ENCODE results near the gene ZNF655. TPM values are rescaled to one million over a fixed set of nuclear protein-coding genes. Genes with fewer than 3 reads are reported as not detected.
A peak's percentile ranks its signal among the peaks of the same experiment; 100 is the strongest.

Gene ZNF655
- total RNA-seq, 2 experiments from 2014 or later, result 57.5 to 58.9 TPM

DNA sequence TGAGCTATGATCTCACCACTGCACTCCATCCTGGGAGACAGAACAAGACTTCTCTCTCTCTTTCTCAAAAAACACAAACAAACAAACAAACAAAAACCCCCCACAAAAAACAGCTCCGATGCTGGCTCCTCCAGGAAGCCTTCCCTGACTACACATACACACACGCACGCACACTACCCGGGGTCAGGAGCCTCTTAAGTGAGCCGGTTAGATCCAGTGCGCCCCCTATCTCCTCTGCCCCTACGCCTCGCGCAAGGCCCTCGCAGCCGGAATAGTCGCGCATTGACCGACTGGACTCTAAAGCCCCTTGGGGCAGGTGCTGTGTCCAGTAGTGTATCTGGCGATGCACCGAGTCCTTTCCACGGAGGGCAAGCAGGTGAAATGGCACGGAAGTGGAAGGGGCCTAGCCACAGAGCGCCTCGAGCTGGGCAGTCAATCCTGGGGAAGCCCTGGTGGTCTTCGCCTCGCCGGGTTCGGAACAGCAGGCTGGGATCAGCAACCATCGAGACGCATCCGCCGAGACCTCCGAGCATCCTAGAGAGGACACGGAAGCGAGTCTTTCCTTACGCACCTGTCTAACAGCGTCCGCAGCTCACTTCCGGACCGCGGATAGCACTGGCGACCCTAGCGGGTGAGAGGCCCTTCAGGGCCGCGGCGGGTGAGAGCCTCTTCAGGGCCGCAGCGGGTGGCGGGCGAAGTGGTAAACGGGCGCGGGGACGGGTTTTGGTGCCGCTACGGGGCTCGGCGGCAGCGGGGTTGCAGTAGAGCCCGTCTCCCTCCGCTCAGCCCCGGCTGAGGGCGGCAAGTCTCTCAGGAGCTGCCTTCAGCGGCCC is 58.1 kb downstream of the ZNF655 start, which contains the start of gene ZSCAN25:
TSS of gene ZSCAN25 (plus strand) at position 588 of the 833 bp plus-strand sequence. CDS start 2,661 bp downstream, outside the sequence.
- H3K27ac Mint-ChIP-seq, result peak within 1 kb of the TSS; percentile 95
- peaks cover 42% of the 10 kb centered on the region for H3K36me3 Mint-ChIP-seq
- H3K4me1 Mint-ChIP-seq, result peaks cover 51% of the 10 kb centered on the region
- no peaks in the 10 kb centered on the region for H3K27me3 Mint-ChIP-seq
- DNase-seq, result peak; percentile 89
- no peaks in the 10 kb centered on the region for H3K9me3 Mint-ChIP-seq
- peak within 1 kb of the TSS; percentile 92 for H3K4me3 Mint-ChIP-seq

DNA sequence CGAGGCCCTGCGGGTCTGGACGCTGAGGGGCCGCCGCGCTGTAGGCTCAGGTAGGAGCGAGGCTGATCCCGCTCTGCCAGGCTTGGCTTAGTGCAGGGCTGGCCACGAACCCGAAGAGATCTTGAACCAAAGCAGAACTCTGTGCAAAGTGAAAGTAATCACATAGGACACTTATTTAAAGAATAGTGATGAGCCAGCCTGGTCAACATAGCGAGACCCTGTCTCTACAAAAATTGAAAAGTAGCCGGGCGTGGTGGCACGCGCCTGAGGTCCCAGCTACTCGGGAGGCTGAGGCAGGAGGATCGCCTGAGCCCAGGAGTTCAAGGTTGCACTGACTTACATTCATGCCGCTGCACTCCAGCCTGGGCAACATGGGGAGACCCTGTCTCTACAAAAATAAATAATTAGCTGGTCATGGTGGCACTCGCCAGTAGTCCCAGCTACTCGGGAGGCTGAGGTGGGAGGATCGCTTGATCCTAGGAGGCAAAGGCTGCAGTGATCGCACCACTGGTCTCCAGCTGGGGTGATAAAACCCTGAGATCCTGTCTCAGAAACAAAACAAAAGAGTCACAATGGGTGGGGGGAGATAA is 58.8 kb downstream of the ZNF655 start:
- no peaks in the 10 kb centered on the region for H3K27me3 Mint-ChIP-seq
- peaks cover 48% of the 10 kb centered on the region for H3K36me3 Mint-ChIP-seq
- H3K9me3 Mint-ChIP-seq, result no peaks in the 10 kb centered on the region
- peak overlapping the region; percentile 92 for H3K4me3 Mint-ChIP-seq
- H3K27ac Mint-ChIP-seq, result peak overlapping the region; percentile 95
- no peak for DNase-seq
- H3K4me1 Mint-ChIP-seq, result peaks cover 57% of the 10 kb centered on the region

- H3K36me3 Mint-ChIP-seq, result peaks cover 62% of the 10 kb centered on the region
- no peaks in the 10 kb centered on the region for H3K27me3 Mint-ChIP-seq
- DNase-seq, result no peak
- H3K27ac Mint-ChIP-seq, result peak overlapping the region; percentile 95
- H3K4me1 Mint-ChIP-seq, result peaks cover 71% of the 10 kb centered on the region
- no peaks in the 10 kb centered on the region for H3K9me3 Mint-ChIP-seq
- H3K4me3 Mint-ChIP-seq, result peak overlapping the region; percentile 92
Measured at GRCh38 chr7:99618726-99619125, 60.3 kb downstream of the ZNF655 start.

GRCh38 chr7:99619571-99620130 is 61.2 kb downstream of the ZNF655 start:
- Mint-ChIP-seq H3K4me1 (peaks cover 80% of the 10 kb centered on the region), H3K4me3 (no peak overlapping the region), H3K27ac (peak overlapping the region; percentile 21), H3K36me3 (peaks cover 72% of the 10 kb centered on the region), H3K27me3 (peaks cover 3% of the 10 kb centered on the region), H3K9me3 (no peaks in the 10 kb centered on the region)
- no peak for DNase-seq

GRCh38 chr7:99621271-99621670 is 62.8 kb downstream of the ZNF655 start:
- Mint-ChIP-seq H3K27ac (peak overlapping the region; percentile 99), H3K4me3 (no peak overlapping the region), H3K9me3 (no peaks in the 10 kb centered on the region), H3K27me3 (peaks cover 3% of the 10 kb centered on the region), H3K36me3 (peaks cover 88% of the 10 kb centered on the region), H3K4me1 (peaks cover 85% of the 10 kb centered on the region)
- DNase-seq, result no peak

DNA sequence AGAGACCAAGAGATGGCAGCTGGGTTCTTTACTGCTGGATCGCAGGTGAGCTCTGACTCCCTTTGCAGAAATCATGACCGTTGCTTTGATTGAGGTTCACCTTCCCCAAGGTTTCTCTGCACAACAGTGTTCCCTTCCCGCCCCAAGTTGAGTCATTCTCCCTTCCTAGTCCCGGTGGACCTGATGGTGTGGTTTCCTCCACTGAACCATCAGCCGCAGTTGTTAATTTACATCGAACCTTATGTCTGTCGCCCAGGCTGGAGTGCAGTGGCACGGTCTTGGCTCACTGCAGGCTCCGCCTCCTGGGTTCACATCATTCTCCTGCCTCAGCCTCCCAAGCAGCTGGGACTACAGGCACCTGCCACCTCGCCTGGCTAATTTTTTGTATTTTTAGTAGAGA is 64.2 kb downstream of the ZNF655 start:
- peaks cover 89% of the 10 kb centered on the region for H3K36me3 Mint-ChIP-seq
- no peak for DNase-seq
- peak overlapping the region; percentile 88 for H3K4me3 Mint-ChIP-seq
- H3K4me1 Mint-ChIP-seq, result peaks cover 90% of the 10 kb centered on the region
- peak overlapping the region; percentile 99 for H3K27ac Mint-ChIP-seq
- peaks cover 3% of the 10 kb centered on the region for H3K27me3 Mint-ChIP-seq
- H3K9me3 Mint-ChIP-seq, result no peaks in the 10 kb centered on the region

DNA sequence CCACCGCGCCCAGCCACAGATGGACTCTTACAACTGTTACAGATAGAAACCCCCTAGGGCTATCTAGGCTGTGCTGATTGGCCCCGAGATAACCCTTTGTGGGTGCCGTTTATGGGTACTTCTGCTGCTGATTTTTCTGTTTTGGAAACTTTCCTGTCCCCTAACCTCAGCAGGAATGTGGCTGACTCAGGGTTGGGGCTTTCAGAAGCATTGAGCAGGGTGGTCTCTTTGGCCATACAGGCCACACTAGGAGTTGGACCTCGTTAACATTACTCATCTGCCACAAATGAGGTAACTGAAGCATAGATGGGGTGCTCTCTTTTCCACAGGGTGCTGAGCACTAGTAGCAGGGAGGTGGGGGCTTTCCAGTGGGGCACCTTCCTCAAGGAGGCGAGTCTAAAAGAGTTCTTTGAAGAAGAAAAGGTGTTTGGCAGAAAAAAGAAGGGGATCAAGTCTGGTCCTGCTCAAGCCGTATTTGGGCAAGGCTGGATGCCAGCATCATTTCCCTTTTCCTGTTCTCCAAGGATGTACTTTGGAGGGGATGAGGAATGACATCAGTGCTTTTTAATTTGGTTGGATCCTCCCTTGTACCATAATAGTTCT is 64.8 kb downstream of the ZNF655 start:
- peaks cover 85% of the 10 kb centered on the region for H3K4me1 Mint-ChIP-seq
- H3K36me3 Mint-ChIP-seq, result peaks cover 85% of the 10 kb centered on the region
- H3K9me3 Mint-ChIP-seq, result no peaks in the 10 kb centered on the region
- peak overlapping the region; percentile 88 for H3K4me3 Mint-ChIP-seq
- DNase-seq, result peak; percentile 61
- H3K27me3 Mint-ChIP-seq, result peaks cover 3% of the 10 kb centered on the region
- peak overlapping the region; percentile 99 for H3K27ac Mint-ChIP-seq

- Mint-ChIP-seq H3K36me3 (peaks cover 84% of the 10 kb centered on the region), H3K4me3 (peak overlapping the region; percentile 88), H3K27ac (peak overlapping the region; percentile 99), H3K9me3 (no peaks in the 10 kb centered on the region), H3K4me1 (peaks cover 84% of the 10 kb centered on the region), H3K27me3 (peaks cover 3% of the 10 kb centered on the region)
- peak; percentile 60 for DNase-seq
Measured at GRCh38 chr7:99623702-99624447, 65.4 kb downstream of the ZNF655 start.

GRCh38 chr7:99624484-99624883 is 66.0 kb downstream of the ZNF655 start:
- H3K36me3 Mint-ChIP-seq, result peaks cover 78% of the 10 kb centered on the region
- H3K4me3 Mint-ChIP-seq, result peak overlapping the region; percentile 88
- peaks cover 80% of the 10 kb centered on the region for H3K4me1 Mint-ChIP-seq
- H3K27me3 Mint-ChIP-seq, result peaks cover 3% of the 10 kb centered on the region
- H3K27ac Mint-ChIP-seq, result peak overlapping the region; percentile 99
- no peaks in the 10 kb centered on the region for H3K9me3 Mint-ChIP-seq
- DNase-seq, result peak; percentile 87

GRCh38 chr7:99625321-99625720 is 66.9 kb downstream of the ZNF655 start:
- no peak for DNase-seq

GRCh38 chr7:99625961-99626360 is 67.5 kb downstream of the ZNF655 start:
- no peak for DNase-seq
- Mint-ChIP-seq H3K4me3 (peak overlapping the region; percentile 88), H3K27me3 (peaks cover 3% of the 10 kb centered on the region), H3K9me3 (no peaks in the 10 kb centered on the region), H3K4me1 (peaks cover 82% of the 10 kb centered on the region), H3K27ac (peak overlapping the region; percentile 99), H3K36me3 (peaks cover 75% of the 10 kb centered on the region)

More at GRCh38 chr7:99625321-99625720, 66.9 kb downstream of the ZNF655 start:
- Mint-ChIP-seq H3K27ac (peak overlapping the region; percentile 99), H3K4me1 (peaks cover 81% of the 10 kb centered on the region), H3K9me3 (no peaks in the 10 kb centered on the region), H3K4me3 (peak overlapping the region; percentile 88), H3K27me3 (peaks cover 3% of the 10 kb centered on the region), H3K36me3 (peaks cover 76% of the 10 kb centered on the region)

Other genes starting within 250 kb of the ZNF655 start
- gene ARPC1A, start 232.7 kb upstream of the ZNF655 start, total RNA-seq, result 10 to 100 TPM; 55.0 to 55.9 TPM
- 100 to 1,000 TPM; 256 to 258 TPM for gene ARPC1B, start 183.9 kb upstream of the ZNF655 start, total RNA-seq
- gene PDAP1, start 150.0 kb upstream of the ZNF655 start, total RNA-seq, result 100 to 1,000 TPM; 201 to 214 TPM
- 100 to 1,000 TPM; 156 to 162 TPM for gene BUD31, start 149.7 kb upstream of the ZNF655 start, total RNA-seq
- gene PTCD1, start 119.8 kb upstream of the ZNF655 start, total RNA-seq, result 1 to 10 TPM; 5.9 to 9.1 TPM
- 10 to 100 TPM; 70.0 to 70.1 TPM for gene CPSF4, start 119.7 kb upstream of the ZNF655 start, total RNA-seq
- gene ATP5MF, start 92.5 kb upstream of the ZNF655 start, total RNA-seq, result 100 to 1,000 TPM; 457 to 476 TPM
- gene ZNF789, start 85.8 kb upstream of the ZNF655 start, total RNA-seq, result 10 to 100 TPM; 12.6 to 14.8 TPM
- 10 to 100 TPM; 26.1 to 27.5 TPM for gene ZNF394, start 58.4 kb upstream of the ZNF655 start, total RNA-seq
- gene ZKSCAN5, start 54.0 kb upstream of the ZNF655 start, total RNA-seq, result 1 to 10 TPM; 8.0 to 8.3 TPM
- gene FAM200A, start 6.5 kb upstream of the ZNF655 start, total RNA-seq, result 1 to 10 TPM; 5.6 to 6.0 TPM
- gene TMEM225B, start 39.6 kb downstream of the ZNF655 start, total RNA-seq, result under 1 TPM; 0.42 to 0.70 TPM
- 10 to 100 TPM; 29.7 to 30.1 TPM for gene ZSCAN25, start 58.3 kb downstream of the ZNF655 start, total RNA-seq
- not detected for gene CYP3A5, start 121.4 kb downstream of the ZNF655 start, total RNA-seq
- gene CYP3A7, start 176.6 kb downstream of the ZNF655 start, total RNA-seq, result not detected
- not detected for gene CYP3A4, start 225.5 kb downstream of the ZNF655 start, total RNA-seq